GM18519 (cell line): ENCODE data around the gene SLC34A3.
A peak's percentile ranks its signal among the peaks of the same experiment; 100 is the strongest.
"Not testable (repeated sequence)": the region's sequence is repeated elsewhere in the genome, so short reads cannot be mapped to it uniquely, and the experiment has no call there.

Experiments used
- ATAC-seq: cut with Tn5 transposase; IDR thresholded peaks from one replicate; pipeline ENCODE4 v1.9.1; 2021; ENCODE audit warnings: mild to moderate bottlenecking, moderate library complexity; ENCODE audit not compliant: unreplicated experiment, low FRiP score

SLC34A3 gene

DNA sequence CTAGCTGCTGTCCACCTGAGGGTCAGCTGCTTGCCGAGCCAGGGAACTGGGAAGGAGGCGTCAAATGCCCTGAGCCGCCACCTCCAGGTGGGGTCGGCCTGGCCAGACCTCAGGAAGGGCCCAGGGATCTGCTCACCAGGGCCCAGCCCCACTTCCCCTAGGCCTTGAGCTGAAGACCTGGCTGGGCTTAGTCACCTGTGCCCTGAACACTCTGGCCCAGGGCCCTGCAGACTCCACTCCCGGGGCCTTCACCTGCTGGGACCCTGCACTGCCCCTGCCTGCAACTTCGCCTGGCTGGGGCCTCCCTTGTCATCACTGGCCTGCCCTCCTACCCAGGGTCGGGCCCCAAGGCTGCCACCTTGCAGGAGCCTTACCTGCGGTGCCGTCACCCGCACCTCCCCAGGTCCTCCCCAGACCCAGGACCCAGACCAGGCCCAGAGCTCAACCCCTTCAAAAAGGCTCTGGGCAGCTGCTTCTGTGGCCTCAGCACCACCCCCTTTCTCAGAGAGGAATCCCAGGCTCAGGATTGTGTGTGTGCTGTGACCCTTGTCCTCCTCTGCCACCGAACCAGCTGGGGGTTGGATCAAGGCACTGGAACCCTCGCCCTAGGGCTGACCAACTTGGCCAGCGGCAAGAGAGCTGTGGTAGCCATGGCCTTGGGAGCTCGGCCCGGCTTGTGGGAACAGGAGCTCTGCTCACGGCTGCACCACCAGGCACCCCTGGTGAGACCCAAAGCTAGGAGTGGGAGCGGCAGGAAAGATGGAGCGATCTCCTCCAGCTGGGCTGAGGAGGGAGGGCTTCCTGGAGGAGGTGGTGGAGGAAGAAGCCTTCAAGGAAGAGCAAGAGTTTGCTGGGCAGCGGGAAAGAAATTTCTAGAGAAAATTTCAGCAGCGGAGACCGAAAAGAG is 23.3 kb downstream of the SLC34A3 start:
- ATAC-seq: no peak

- peak; percentile 45 for ATAC-seq
Observed at GRCh38 chr9:137254624-137255447, 24.1 kb downstream of the SLC34A3 start, which contains the start of gene NELFB. Gene NELFB (plus strand): TSS chr9:137255327.

- ATAC-seq: peak; percentile 9
Observed at GRCh38 chr9:137255448-137256114, 24.9 kb downstream of the SLC34A3 start.

DNA sequence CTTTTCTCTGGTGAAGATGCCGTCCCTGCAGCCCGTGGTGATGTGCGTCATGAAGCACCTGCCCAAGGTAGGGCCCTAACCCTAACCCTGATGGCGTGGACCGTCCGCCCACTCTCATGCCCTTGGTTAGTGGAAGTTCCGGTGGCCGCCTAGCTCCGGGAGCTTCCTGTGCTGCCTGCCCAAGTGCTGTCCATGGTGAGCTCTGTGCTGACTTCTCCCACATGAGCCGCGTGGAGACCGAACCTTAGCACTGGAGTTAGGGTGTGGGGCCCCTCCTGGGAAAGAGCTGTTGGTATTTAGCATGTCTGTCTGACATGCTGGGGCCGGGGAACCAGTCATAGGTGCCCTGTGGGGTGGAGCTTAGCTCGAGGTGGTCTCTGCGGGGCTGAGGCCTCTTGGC is 25.7 kb downstream of the SLC34A3 start:
- no peak for ATAC-seq

DNA sequence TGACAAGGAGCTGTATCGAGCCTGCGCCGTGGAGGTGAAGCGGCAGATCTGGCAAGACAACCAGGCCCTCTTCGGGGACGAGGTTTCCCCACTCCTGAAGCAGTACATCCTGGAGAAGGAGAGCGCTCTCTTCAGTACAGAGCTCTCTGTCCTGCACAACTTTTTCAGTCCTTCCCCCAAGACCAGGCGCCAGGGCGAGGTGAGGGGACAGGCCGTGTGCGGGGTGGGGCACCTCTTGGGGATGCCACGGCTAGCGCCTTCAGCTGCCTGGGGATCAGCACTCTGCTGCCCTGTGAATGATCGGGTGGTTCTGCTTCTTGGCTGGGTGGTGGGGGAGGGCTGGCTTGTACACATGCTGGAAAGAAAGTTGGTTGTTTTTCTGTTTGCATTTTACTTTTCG is 26.2 kb downstream of the SLC34A3 start:
- no peak for ATAC-seq

- not testable (repeated sequence) for ATAC-seq
Observed at GRCh38 chr9:137262173-137262908, 31.6 kb downstream of the SLC34A3 start.

- no peak for ATAC-seq
Observed at GRCh38 chr9:137262909-137263285, 32.2 kb downstream of the SLC34A3 start.

GRCh38 chr9:137263506-137263905 is 32.8 kb downstream of the SLC34A3 start:
- no peak for ATAC-seq

- no peak for ATAC-seq
Observed at GRCh38 chr9:137264067-137264466, 33.4 kb downstream of the SLC34A3 start.

- no peak for ATAC-seq
Observed at GRCh38 chr9:137265496-137266161, 34.9 kb downstream of the SLC34A3 start.

DNA sequence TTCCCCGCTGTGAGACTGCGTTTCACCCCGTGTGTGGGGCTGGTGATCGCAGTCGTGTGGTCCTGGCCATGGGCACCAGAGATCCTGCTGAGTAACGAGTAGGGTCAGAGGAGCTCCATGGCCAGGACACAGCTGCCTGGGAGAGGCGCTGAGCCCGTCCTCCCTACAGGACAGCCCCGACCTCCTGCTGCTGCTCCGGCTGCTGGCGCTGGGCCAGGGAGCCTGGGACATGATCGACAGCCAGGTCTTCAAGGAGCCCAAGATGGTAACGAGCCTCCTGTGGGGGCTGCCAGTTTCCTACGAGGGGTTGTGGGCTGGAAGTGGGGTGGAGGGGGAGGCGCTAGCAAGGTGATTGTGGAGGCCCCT is 35.4 kb downstream of the SLC34A3 start:
- ATAC-seq: no peak

DNA sequence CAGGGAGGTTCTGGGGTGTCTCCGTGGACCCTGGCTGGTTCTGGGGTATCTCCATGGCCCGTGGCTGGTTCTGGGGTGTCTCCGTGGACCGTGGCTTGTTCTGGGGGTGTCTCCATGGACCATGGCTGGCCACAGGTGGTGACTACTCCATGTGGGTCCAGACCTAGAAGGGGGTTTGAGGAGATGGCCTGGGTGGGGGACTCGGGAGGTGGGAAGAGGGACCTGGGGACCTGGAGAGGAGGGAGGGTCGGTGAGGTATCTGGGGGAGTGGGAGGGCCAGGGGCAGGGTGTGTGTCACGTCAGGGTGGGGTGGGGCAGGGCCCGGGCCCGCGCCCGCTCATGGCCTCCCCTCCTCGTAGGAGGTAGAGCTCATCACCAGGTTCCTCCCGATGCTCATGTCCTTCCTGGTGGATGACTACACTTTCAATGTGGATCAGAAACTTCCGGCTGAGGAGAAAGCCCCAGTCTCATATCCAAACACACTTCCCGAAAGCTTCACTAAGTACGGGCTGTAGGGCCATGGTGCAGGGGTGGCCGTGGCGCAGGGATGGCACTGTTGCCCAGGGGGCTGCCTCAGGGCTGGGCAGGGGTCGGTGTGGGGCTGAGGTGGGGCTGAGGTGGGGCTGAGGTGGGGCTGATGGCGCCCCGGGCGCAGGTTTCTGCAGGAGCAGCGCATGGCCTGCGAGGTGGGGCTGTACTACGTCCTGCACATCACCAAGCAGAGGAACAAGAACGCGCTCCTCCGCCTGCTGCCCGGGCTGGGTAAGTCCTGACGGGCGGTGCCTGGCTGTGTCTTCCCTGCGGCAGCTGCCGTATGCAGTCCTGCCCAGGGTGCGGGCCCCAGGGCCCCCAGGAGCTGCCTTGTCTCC is 36.1 kb downstream of the SLC34A3 start:
- ATAC-seq: no peak

GRCh38 chr9:137267933-137268355 is 37.2 kb downstream of the SLC34A3 start:
- ATAC-seq: no peak

DNA sequence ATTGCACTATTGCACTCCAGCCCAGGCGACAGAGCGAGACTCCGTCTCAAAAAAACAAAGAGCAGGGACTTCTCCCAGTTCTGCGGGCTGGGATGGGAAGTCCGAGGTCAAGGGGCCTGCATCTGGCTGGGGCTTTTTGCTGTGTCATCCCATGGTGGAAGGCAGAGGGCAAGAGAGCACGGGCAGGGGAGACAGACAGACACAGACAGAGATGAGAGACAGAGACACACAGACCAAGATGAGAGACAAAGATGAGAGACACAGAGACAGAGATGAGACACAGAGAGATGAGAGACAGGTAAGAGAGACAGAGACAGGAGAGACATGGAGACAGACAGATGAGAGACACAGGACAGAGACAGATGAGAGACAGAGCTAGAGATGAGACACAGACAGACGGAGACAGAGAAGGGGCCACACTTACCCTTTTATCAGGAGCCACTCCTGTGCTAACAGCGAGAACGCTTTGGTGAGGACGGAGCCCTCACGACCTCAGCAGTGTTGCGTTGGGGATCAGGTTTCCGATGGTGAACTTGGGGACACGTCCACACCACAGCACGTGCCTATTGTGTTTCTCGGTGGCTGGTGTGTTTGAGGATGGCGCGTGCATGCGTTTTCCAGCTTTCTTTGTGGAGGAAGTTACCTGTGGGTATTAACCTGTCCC is 38.0 kb downstream of the SLC34A3 start:
- ATAC-seq: no peak

DNA sequence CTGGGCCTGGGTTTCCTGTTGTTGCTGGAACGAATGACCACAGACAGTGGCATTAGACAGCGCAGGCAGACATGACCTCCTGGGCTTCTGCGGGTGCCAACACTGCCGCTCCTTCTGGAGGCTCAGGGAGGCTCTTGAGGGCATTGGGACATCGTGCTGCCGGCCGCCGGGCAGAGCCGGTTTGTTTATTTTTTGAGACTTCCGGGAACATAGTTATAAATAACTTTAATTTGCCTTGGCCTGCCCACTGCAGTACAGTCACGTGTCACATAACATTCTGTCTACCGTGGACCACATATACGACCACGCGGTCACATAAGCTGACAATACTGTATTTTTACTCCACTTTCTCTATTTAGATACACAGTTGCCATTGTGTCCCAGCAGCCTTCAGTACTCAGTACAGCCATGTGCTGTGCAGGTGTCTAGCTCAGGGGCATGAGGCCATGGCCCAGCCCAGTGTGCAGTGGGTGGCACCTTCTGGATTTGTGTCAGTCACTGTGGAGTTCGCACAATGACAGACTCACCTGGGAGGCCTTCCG is 38.6 kb downstream of the SLC34A3 start:
- no peak for ATAC-seq

DNA sequence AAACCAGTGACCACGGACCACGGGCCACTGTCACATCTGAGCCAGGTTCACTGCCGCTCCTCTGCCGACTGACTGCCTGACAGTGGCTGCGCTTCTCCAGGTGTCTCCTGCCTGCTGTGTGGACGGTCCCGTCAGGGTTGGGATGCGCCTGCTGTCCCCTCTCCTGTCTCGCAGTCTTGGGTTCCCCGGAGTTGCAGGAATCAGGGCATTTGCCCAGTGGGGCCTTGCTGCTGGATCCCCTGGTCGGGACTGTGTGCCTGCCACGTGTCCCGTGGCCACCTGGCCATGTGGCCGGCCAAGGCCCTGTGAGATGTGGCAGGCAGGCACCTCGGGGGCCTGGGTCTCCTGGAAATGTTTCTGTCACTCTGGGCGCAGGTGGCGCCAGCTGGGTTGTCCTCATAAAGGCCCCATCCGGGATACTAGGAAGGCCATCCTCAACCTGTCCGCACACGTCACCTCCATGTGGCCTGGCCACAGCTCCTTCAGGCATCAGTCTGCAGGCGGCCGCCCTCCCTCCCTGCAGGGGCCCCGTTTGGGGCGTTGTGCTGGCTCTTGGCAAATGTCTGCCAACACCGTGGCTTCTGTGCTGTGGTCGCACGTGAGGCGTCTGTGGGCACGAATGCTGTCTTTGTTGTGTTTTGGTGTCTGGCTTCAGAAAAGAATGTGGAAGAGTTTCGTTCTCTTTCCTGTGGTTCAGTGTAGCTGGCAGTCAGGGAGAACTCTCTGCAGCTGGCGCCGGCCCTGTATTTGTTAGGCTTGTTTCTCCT is 40.4 kb downstream of the SLC34A3 start:
- ATAC-seq: no peak

DNA sequence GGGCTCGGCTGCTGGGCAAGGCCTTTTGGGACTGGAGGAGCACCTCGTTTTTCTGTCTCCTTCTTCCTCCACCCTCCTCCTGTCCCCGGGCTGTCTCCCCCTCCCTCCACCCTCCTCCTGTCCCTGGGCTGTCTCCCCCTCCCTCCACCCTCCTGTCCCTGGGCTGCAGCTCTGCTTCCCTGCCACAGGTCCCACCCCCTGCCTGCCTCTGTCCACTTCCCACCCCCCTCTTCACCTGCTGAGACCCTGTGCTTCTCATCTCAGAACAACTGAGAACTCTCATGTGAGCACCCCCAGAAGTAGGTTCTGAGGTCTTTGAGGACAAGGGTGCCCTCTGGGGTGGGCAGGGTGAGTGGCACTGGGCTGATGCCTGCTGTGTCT is 41.0 kb downstream of the SLC34A3 start:
- ATAC-seq: no peak
